ENCODE data around the gene NCOA3. TPM values are rescaled to one million over a fixed set of nuclear protein-coding genes. Genes with fewer than 3 reads are reported as not detected.

Gene NCOA3
- total RNA-seq, 1 experiment from 2014 or later: 16.8 TPM

DNA sequence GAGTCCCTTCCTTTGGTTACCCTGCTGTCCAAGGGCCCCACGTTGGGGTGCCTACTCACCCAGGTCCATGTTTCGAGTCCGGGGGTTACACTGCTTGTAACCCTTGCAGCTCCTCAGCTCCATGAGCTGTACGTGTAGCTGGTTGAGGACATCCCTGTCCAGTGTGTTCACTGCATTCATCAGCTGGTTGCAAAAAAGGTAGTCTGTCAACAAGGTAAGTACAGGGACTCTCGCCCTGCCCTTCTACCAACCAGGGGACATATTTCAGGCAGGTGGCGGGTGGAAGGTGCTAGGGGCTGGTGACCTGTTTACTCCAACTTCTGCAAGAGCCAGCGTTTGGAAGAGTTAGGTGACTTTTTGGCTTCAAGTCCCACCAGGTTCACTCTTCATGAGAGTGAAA lies 160.0 kb downstream of the NCOA3 start:
- in situ Hi-C loops (cut with HindIII; ENCODE audit: low pct_unique_long_range_greater_than_20kb, low sequenced_read_pairs): no loop called here
- DNase-seq (ENCODE audit: low read depth, low spot score): no peak

DNA sequence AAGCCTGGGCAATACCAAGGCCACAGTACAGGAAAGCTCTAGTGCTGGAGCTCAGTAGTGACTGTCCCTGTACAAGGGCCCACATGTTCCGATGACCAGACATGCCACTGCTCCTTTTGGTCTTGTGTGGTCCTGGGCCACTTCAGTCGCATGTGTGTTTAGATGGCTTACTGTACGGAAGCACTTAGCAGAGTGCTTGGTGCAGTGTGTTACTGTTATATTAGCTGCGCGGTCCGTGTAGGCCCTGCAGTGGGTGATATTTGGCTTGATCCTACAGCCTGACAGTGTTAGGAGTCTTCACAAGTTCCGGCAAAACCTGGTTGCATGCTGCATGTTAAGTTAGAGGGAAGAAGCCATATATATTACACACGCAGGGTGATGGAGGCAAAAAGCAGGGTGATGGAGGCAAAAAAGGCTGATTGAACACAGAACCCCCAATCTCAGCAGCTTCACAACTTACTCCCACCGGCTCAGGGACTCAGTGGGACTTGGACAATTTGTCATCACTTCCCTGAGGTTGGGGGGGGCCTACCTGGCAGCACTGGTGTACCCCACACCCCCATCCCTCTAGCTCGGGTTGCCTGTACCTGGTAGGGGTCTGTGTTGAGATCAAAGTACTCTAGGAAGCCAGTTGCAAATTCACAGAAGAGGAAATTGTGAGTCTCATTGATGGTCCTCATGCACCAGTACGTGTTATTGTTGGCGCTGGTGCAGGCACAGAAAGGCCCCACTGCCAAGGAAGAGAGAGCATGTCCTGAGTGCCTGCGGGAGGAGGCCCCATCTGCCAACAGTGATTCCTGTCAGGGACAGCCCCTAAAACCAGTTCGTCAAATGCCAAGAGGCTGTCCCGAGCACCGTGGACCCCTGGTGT lies 161.0 kb downstream of the NCOA3 start:
- in situ Hi-C loops (cut with HindIII; ENCODE audit: low pct_unique_long_range_greater_than_20kb, low sequenced_read_pairs): no loop called here
- DNase-seq (ENCODE audit: low read depth, low spot score): no peak

DNA sequence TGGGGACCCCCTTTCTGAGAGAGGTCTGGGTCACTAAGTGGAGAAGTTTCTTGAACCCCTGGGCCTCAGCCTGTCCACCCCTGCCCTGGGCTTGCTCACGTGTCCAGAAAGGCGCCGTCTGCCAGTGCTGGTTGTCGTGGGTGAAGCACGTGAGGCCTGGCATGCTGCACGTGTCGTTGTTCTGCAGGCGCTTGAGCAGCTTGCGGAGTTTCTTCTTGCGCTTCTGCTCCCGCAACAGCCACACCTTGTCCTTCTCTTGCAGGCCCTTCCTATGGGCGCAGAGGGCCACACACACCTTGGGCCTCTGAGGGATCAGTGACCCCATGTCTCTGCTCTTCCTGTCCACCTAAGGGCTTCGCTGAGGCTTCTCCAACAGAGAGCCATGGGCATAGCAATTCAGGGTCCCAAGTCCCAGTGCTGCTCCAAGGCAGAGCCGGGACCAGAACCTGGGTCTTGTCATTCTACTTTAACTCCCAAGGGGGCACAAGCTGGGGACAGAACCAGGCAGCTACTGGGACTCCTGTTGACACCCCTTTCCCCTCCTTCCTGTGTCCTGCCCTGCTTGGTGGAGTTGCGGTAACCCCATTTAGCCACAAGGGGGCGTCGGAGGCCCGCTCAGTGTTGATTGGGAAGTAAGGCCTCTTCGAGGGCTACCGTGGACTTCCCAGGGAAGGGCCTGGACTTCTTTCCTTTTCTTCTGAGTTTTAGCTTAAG lies 161.8 kb downstream of the NCOA3 start:
- DNase-seq (ENCODE audit: low read depth, low spot score): peak; percentile 84
- in situ Hi-C loops (cut with HindIII; ENCODE audit: low pct_unique_long_range_greater_than_20kb, low sequenced_read_pairs): no loop called here

DNA sequence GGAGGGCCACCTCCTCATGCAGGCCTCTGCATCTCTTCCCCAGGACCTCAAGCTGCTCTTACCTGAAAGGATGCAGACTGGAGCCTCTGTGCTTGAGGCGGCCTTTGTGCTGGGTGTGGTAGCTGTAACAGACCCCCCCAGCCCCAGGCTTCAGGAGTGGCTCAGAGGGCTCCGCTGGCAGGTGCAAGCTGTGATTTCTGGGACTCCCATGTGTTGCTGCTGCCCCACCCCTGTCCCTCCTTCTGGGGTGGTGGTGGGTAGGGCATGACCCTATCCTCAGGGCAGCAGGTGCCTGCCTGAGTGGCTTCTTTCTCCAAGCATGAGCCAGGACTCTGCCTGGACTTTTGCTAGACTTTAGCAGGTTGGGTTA lies 162.4 kb downstream of the NCOA3 start:
- in situ Hi-C loops (cut with HindIII; ENCODE audit: low pct_unique_long_range_greater_than_20kb, low sequenced_read_pairs): no loop called here
- DNase-seq (ENCODE audit: low read depth, low spot score): no peak

- in situ Hi-C loops (cut with HindIII; ENCODE audit: low pct_unique_long_range_greater_than_20kb, low sequenced_read_pairs): no loop called here
- no peak for DNase-seq (ENCODE audit: low read depth, low spot score)
Observed at GRCh38 chr20:47664744-47665143, 163.1 kb downstream of the NCOA3 start.

- DNase-seq (ENCODE audit: low read depth, low spot score): no peak
- in situ Hi-C loops (cut with HindIII; ENCODE audit: low pct_unique_long_range_greater_than_20kb, low sequenced_read_pairs): no loop called here
Observed at GRCh38 chr20:47665221-47665991, 163.7 kb downstream of the NCOA3 start.

- DNase-seq (ENCODE audit: low read depth, low spot score): no peak
- in situ Hi-C loops (cut with HindIII; ENCODE audit: low pct_unique_long_range_greater_than_20kb, low sequenced_read_pairs): no loop called here
Observed at GRCh38 chr20:47666304-47666703, 164.6 kb downstream of the NCOA3 start.

- DNase-seq (ENCODE audit: low read depth, low spot score): no peak
- in situ Hi-C loops (cut with HindIII; ENCODE audit: low pct_unique_long_range_greater_than_20kb, low sequenced_read_pairs): no loop called here
Observed at GRCh38 chr20:47667086-47667485, 165.4 kb downstream of the NCOA3 start.

GRCh38 chr20:47667531-47668312 lies 166.0 kb downstream of the NCOA3 start:
- in situ Hi-C loops (cut with HindIII; ENCODE audit: low pct_unique_long_range_greater_than_20kb, low sequenced_read_pairs): no loop called here
- no peak for DNase-seq (ENCODE audit: low read depth, low spot score)

DNA sequence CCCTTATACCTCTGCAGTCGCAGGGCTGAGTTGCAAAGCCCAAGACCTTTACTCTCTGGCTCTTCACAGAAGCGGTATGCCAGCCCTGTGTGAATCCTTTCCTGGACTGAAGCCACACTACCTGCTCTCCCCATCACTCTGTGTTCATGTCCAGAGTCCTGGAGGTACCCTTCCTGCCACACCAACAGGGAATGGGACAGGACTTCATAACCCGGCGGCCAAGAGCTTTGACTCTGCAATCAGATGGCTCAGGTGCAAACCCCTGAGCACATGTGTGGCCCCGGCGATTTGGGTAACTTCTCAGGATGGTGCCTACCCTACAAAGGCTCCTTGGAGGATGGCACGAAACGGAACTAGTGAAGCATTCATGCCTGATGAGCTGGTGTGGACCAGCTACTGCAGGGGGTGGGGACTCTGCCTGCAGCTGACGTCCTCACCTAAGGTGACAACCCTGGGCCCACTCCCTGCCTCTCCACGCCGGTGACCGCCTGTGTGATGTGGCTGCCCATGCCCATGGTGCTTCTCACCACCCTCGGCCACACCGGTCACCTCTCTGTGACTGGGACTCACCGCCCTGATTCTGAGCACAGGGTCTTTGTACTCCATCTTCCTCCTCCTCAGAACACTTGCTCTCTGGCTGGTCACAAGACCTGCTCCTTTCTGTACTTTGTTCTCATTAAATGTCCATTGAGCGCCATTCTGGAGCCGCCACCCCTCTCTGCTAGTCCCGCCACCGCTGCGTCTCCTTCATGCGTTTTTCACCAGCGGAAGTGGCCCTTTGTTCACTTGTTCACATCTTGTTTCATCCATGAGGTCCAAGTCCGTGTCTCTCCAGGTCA lies 166.8 kb downstream of the NCOA3 start:
- no peak for DNase-seq (ENCODE audit: low read depth, low spot score)
- in situ Hi-C loops (cut with HindIII; ENCODE audit: low pct_unique_long_range_greater_than_20kb, low sequenced_read_pairs): no loop called here

- in situ Hi-C loops (cut with HindIII; ENCODE audit: low pct_unique_long_range_greater_than_20kb, low sequenced_read_pairs): no loop called here
Observed at GRCh38 chr20:47669152-47669425, 167.4 kb downstream of the NCOA3 start.

DNA sequence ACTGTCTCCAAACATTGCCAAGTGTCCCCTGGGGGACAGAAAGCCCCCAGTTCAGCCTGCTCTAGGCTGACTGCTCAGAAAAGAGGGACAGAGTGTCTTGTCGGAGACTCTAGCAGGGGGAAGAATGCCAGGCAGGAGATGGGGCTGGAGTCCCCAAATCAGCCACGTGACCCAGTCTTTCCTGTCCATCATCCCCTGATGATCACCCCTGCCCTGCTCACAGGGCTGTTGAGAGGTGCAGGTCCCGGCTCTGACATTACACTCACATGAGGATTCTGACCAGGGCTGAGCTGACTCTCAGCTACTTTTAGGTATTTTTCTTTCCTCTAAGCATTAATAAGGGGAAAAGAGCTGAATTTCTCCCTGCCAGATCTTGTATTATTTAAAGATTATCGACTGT lies 167.8 kb downstream of the NCOA3 start:
- no peak for DNase-seq (ENCODE audit: low read depth, low spot score)
- in situ Hi-C loops (cut with HindIII; ENCODE audit: low pct_unique_long_range_greater_than_20kb, low sequenced_read_pairs): no loop called here

More at GRCh38 chr20:47669152-47669425, 167.4 kb downstream of the NCOA3 start:
- DNase-seq (ENCODE audit: low read depth, low spot score): no peak

GRCh38 chr20:47669927-47670890 lies 168.5 kb downstream of the NCOA3 start:
- in situ Hi-C loops (cut with HindIII; ENCODE audit: low pct_unique_long_range_greater_than_20kb, low sequenced_read_pairs): no loop called here
- no peak for DNase-seq (ENCODE audit: low read depth, low spot score)

- DNase-seq (ENCODE audit: low read depth, low spot score): no peak
- in situ Hi-C loops (cut with HindIII; ENCODE audit: low pct_unique_long_range_greater_than_20kb, low sequenced_read_pairs): no loop called here
Observed at GRCh38 chr20:47670913-47671312, 169.2 kb downstream of the NCOA3 start.

DNA sequence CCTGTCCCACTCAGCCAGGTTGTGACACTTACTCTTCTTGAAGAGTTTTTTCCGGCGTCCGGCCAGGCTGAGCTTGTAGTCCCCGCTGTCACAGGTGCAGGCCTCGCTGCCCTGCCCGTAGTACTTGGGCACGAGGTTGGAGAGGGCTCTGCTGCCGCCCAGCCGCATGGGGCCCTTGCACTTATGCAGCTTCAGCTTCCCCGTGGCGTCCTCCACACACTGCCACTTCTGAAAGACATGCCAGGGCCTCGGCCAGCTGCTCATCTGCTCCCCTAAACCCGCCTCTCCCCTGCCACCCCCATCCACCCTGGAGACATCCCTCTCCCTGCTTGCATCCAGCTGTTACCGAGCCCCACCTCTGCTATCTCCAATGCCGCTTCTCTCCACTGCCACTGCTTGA lies 170.5 kb downstream of the NCOA3 start:
- no peak for DNase-seq (ENCODE audit: low read depth, low spot score)
- in situ Hi-C loops (cut with HindIII; ENCODE audit: low pct_unique_long_range_greater_than_20kb, low sequenced_read_pairs): no loop called here
